LNCAP (cell line): Measurements from ENCODE around the gene MYRFL.
A peak's percentile ranks its signal among the peaks of the same experiment; 100 is the strongest.

Experiments
- CTCF ChIP-seq: fragments of 450-650 bp; IDR thresholded peaks from 2 replicates; pipeline ENCODE4 v1.5.1; 2017; ENCODE audit warnings: mild to moderate bottlenecking

The MYRFL gene

GRCh38 chr12:69981881-69982475, 157.0 kb downstream of the MYRFL start:
- no peak for TF ChIP-seq CTCF

DNA sequence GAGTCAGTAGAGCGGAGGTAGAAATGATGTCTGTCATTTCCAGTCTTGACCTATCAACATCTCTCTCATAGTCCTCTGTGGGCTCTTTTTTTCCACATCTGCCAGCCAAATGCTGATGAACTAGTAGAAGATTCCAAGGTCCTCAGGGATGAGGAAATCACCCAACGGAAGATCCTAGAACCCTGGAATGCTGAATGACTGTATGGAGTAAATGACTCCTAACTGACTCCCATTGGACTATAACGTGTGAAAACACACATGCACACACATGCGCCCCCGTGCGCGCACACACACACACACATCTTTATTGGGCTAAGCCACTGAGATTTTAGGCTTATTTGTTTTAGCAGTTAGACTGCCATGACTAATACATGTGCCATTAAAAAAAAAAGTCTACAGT, 159.2 kb downstream of the MYRFL start:
- no peak for TF ChIP-seq CTCF

GRCh38 chr12:69985656-69986055, 160.6 kb downstream of the MYRFL start:
- 0 out of 2 replicates have a peak, but pooled peaks have one; percentile 26 for TF ChIP-seq CTCF

- no peak for TF ChIP-seq CTCF
These were observed 161.1 kb downstream of the MYRFL start for GRCh38 chr12:69986114-69986513.

DNA sequence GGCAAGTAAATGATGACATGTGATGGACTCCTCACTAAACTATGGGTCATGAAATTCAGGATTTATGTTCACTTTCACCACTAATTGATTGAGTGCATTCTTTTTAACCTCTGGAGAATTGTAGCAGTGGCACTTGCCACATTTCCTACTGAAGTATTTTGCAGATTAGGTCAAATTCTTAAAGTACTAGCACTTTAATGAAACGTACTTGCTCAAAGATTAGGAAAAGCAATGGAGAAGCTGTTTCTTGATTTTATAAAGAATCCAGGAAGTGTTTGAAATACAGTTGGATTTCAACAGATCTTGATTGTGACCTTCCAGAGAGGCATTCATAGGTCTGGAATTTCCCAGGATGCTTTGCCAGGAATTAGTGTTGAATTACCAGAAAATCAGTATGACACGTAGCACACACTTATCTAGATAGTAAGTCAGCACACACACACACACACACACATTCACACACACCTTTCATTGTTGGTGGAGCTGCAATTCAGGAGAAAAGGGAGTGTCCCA, 162.6 kb downstream of the MYRFL start:
- TF ChIP-seq CTCF = no peak

- TF ChIP-seq CTCF = no peak
These were observed 163.7 kb downstream of the MYRFL start for GRCh38 chr12:69988481-69989321.

DNA sequence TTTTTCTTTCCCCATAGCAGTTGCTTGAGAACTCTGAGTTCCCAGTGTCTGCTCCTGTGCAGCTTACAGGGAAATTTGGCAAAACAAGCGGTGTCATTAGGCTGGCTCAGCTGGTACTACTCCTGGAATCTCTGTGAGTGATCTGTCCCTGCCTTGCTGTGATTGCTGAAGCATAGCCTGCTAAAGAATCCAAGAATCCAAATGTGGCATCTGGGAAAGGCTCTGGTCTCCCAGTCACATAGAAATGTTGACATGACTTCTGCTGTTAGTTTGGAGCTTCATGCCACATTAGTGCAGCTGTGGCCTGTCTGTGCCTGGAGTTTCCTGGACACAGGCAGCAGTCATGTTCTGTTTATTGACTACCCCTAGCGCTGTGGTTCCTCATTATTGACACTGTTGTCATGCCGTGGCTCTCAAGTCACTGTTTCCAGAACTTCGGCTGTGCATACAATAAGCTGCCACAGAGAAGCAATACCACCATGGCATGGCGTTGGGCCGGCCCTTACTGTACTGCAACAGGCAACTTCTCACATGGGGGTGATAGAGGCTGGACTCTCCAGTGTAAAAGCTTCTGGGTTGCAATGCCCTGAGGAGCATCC, 166.8 kb downstream of the MYRFL start:
- no peak for TF ChIP-seq CTCF
